ENCODE results near the gene PLCB1.
"Not testable (repeated sequence)": the region's sequence is repeated elsewhere in the genome, so short reads cannot be mapped to it uniquely, and the experiment has no call there.

The PLCB1 gene

DNA sequence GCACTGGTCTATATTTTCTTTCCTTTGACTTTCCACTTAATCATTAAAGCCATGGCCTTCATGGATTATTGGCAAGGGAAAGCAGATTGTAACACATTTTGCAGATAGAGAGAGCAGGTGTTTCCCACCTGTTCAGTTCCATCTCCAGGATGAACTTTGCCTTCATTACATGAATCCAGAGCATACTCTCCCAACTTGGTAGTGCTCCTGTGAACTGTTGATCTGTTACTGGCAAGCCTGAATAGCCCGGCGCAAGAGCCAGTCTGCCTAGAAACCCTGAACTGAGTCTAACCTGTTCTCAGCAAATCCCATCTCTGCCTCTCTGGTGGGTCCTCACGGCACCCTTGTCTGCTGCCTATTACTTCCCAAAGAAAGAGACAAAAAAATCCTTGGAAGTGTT, 210.3 kb downstream of the PLCB1 start:
- H3K27me3 ChIP-seq (replicated peaks in 2 of 5; ENCODE audit: control insufficient read depth in 4 of 5, insufficient read depth in 5 of 5, low read length in 4 of 5): no peaks in the 10 kb centered on the region
- no peak overlapping the region for H3K4me3 ChIP-seq (ENCODE audit: control insufficient read depth in 1 of 7, extremely low read depth in 1 of 7, insufficient read depth in 4 of 7, low read depth in 2 of 7, low read length in 6 of 7)
- peaks cover 0 to 2% (median 0%) of the 10 kb centered on the region in 4 experiments for H3K4me1 ChIP-seq (ENCODE audit: control extremely low read depth in 1 of 4, control insufficient read depth in 4 of 4, insufficient read depth in 4 of 4, low read length in 3 of 4)
- WGBS (ENCODE audit: insufficient coverage): 93% methylated on average over 3 of the region's 3 CpGs
- H3K27ac ChIP-seq (ENCODE audit: insufficient read depth in 1 of 2, low read depth in 1 of 2, low read length in 2 of 2, poor library complexity in 1 of 2, severe bottlenecking in 2 of 2): no peak overlapping the region
- DNase-seq: no peak
- no peaks in the 10 kb centered on the region for H3K9me3 ChIP-seq (ENCODE audit: control extremely low read depth in 1 of 5, control insufficient read depth in 4 of 5, insufficient read depth in 2 of 5, low read depth in 1 of 5, low read length in 4 of 5)
- CTCF ChIA-PET: no interaction called here
- no peaks in the 10 kb centered on the region for H3K36me3 ChIP-seq (ENCODE audit: control insufficient read depth in 4 of 4, insufficient read depth in 4 of 4, low read length in 3 of 4)
- POLR2A ChIA-PET: no interaction called here

DNA sequence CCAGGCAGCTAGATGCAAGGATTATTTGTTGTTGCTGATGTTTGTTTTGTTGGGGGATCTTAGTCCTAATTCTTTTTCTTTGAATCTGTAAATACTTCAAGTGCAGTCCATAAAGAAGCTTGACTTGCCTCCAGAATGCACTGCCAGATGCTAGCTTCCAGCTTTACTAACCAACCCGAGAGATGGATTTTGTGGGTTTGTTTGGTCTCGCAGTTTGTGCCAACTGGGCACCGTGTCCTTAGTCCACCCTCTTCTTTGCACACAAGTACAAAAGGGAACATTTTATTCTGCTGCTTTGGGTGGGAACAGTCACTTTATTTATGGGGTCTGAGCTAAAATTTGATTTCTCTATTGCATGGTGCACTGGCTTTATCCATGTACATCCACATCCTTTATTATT, 212.0 kb downstream of the PLCB1 start:
- peaks cover 0 to 11% (median 7%) of the 10 kb centered on the region in 4 experiments for H3K4me1 ChIP-seq (ENCODE audit: control extremely low read depth in 1 of 4, control insufficient read depth in 4 of 4, insufficient read depth in 4 of 4, low read length in 3 of 4)
- H3K27ac ChIP-seq (ENCODE audit: insufficient read depth in 1 of 2, low read depth in 1 of 2, low read length in 2 of 2, poor library complexity in 1 of 2, severe bottlenecking in 2 of 2): no peak overlapping the region
- no peaks in the 10 kb centered on the region for H3K36me3 ChIP-seq (ENCODE audit: control insufficient read depth in 4 of 4, insufficient read depth in 4 of 4, low read length in 3 of 4)
- no peak overlapping the region for H3K4me3 ChIP-seq (ENCODE audit: control insufficient read depth in 1 of 7, extremely low read depth in 1 of 7, insufficient read depth in 4 of 7, low read depth in 2 of 7, low read length in 6 of 7)
- no peaks in the 10 kb centered on the region for H3K27me3 ChIP-seq (replicated peaks in 2 of 5; ENCODE audit: control insufficient read depth in 4 of 5, insufficient read depth in 5 of 5, low read length in 4 of 5)
- ChIA-PET POLR2A (no interaction called here), CTCF (no interaction called here)
- DNase-seq: no peak
- H3K9me3 ChIP-seq (ENCODE audit: control extremely low read depth in 1 of 5, control insufficient read depth in 4 of 5, insufficient read depth in 2 of 5, low read depth in 1 of 5, low read length in 4 of 5): no peaks in the 10 kb centered on the region
- WGBS (ENCODE audit: insufficient coverage): 80% methylated on average over 1 of the region's 3 CpGs

DNA sequence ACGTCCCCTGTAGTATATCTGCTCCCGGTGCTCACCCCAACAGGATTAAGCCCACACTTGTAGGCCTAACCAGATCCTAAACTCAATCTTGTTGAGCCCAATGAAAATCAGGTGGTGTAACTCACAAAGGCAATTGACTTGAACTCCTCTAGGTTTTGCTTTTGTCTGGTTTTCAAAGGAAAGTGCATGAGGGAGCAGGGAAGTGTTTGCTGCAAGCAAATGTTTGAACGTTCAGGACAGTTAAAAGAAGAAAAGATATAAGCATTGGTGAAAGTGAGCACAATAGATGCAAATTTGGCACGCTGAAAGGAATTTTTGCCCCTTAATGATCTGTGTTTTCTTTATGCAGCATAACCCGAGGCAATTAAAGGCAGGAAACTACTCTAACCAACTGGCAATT, 212.6 kb downstream of the PLCB1 start:
- no peaks in the 10 kb centered on the region for H3K9me3 ChIP-seq (ENCODE audit: control extremely low read depth in 1 of 5, control insufficient read depth in 4 of 5, insufficient read depth in 2 of 5, low read depth in 1 of 5, low read length in 4 of 5)
- no peaks in the 10 kb centered on the region for H3K36me3 ChIP-seq (ENCODE audit: control insufficient read depth in 4 of 4, insufficient read depth in 4 of 4, low read length in 3 of 4)
- ChIA-PET POLR2A (no interaction called here), CTCF (interaction anchor here (1.2 kb wide), 1 partner anchor 10 kb away, joined by 4 read pairs; no protein-coding TSS in a partner anchor)
- H3K27ac ChIP-seq (ENCODE audit: insufficient read depth in 1 of 2, low read depth in 1 of 2, low read length in 2 of 2, poor library complexity in 1 of 2, severe bottlenecking in 2 of 2): no peak overlapping the region
- no peaks in the 10 kb centered on the region for H3K27me3 ChIP-seq (replicated peaks in 2 of 5; ENCODE audit: control insufficient read depth in 4 of 5, insufficient read depth in 5 of 5, low read length in 4 of 5)
- WGBS (ENCODE audit: insufficient coverage): 100% methylated on average over 2 of the region's 5 CpGs
- H3K4me3 ChIP-seq (ENCODE audit: control insufficient read depth in 1 of 7, extremely low read depth in 1 of 7, insufficient read depth in 4 of 7, low read depth in 2 of 7, low read length in 6 of 7): no peak overlapping the region
- peaks cover 0 to 15% (median 9%) of the 10 kb centered on the region in 4 experiments for H3K4me1 ChIP-seq (ENCODE audit: control extremely low read depth in 1 of 4, control insufficient read depth in 4 of 4, insufficient read depth in 4 of 4, low read length in 3 of 4)
- DNase-seq: no peak

GRCh38 chr20:8346700-8347270, 214.7 kb downstream of the PLCB1 start:
- 70% methylated on average over 1 of the region's 1 CpG for WGBS (ENCODE audit: insufficient coverage)
- no peaks in the 10 kb centered on the region for H3K27me3 ChIP-seq (replicated peaks in 2 of 5; ENCODE audit: control insufficient read depth in 4 of 5, insufficient read depth in 5 of 5, low read length in 4 of 5)
- no peak for DNase-seq
- no peak overlapping the region for H3K4me3 ChIP-seq (ENCODE audit: control insufficient read depth in 1 of 7, extremely low read depth in 1 of 7, insufficient read depth in 4 of 7, low read depth in 2 of 7, low read length in 6 of 7)
- CTCF ChIA-PET: interaction anchor here (0.7 to 1.2 kb wide), 3 partner anchors 24 to 191 kb away, joined by 3 read pairs; no protein-coding TSS in a partner anchor
- peaks cover 0 to 15% (median 9%) of the 10 kb centered on the region in 4 experiments for H3K4me1 ChIP-seq (ENCODE audit: control extremely low read depth in 1 of 4, control insufficient read depth in 4 of 4, insufficient read depth in 4 of 4, low read length in 3 of 4)
- peaks cover 0 to 2% (median 0%) of the 10 kb centered on the region in 5 experiments for H3K9me3 ChIP-seq (ENCODE audit: control extremely low read depth in 1 of 5, control insufficient read depth in 4 of 5, insufficient read depth in 2 of 5, low read depth in 1 of 5, low read length in 4 of 5)
- no peak overlapping the region for H3K27ac ChIP-seq (ENCODE audit: insufficient read depth in 1 of 2, low read depth in 1 of 2, low read length in 2 of 2, poor library complexity in 1 of 2, severe bottlenecking in 2 of 2)
- POLR2A ChIA-PET: no interaction called here
- no peaks in the 10 kb centered on the region for H3K36me3 ChIP-seq (ENCODE audit: control insufficient read depth in 4 of 4, insufficient read depth in 4 of 4, low read length in 3 of 4)

DNA sequence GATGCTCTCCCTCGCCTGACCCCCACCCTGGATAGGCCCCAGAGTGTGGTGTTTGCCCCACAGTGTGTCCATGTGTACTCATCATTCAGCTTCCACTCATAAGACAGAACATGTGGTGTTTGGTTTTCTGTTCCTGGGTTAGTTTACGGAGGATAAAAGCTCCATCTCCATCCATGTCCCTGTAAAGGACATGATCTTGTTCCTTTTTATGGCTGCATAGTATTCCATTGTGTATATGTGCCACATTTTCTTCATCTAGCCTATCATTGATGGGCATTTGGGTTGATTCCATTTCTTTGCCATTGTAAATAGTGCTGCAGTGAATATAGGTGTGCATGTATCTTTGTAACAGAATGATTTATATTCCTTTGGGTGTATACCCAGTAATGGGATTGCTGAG, 218.2 kb downstream of the PLCB1 start:
- H3K27ac ChIP-seq (ENCODE audit: insufficient read depth in 1 of 2, low read depth in 1 of 2, low read length in 2 of 2, poor library complexity in 1 of 2, severe bottlenecking in 2 of 2); H3K4me3 ChIP-seq (ENCODE audit: control insufficient read depth in 1 of 7, extremely low read depth in 1 of 7, insufficient read depth in 4 of 7, low read depth in 2 of 7, low read length in 6 of 7); POLR2A ChIA-PET; H3K27me3 ChIP-seq (replicated peaks in 2 of 5; ENCODE audit: control insufficient read depth in 4 of 5, insufficient read depth in 5 of 5, low read length in 4 of 5); DNase-seq; H3K9me3 ChIP-seq (ENCODE audit: control extremely low read depth in 1 of 5, control insufficient read depth in 4 of 5, insufficient read depth in 2 of 5, low read depth in 1 of 5, low read length in 4 of 5); H3K36me3 ChIP-seq (ENCODE audit: control insufficient read depth in 4 of 4, insufficient read depth in 4 of 4, low read length in 3 of 4): not testable (repeated sequence)
- WGBS (ENCODE audit: insufficient coverage): no CpG with 5 or more reads among the region's 2 CpGs
- peaks cover 0 to 21% (median 13%) of the 10 kb centered on the region in 4 experiments for H3K4me1 ChIP-seq (ENCODE audit: control extremely low read depth in 1 of 4, control insufficient read depth in 4 of 4, insufficient read depth in 4 of 4, low read length in 3 of 4)
- CTCF ChIA-PET: interaction anchor here (1.0 kb wide), 1 partner anchor 20 kb away, joined by 3 read pairs; no protein-coding TSS in a partner anchor

- Histone ChIP-seq H3K27me3 (replicated peaks in 2 of 5; ENCODE audit: control insufficient read depth in 4 of 5, insufficient read depth in 5 of 5, low read length in 4 of 5) (no peaks in the 10 kb centered on the region), H3K4me3 (ENCODE audit: control insufficient read depth in 1 of 7, extremely low read depth in 1 of 7, insufficient read depth in 4 of 7, low read depth in 2 of 7, low read length in 6 of 7) (peak overlapping the region in 1 of 7 experiments; percentile 58), H3K9me3 (ENCODE audit: control extremely low read depth in 1 of 5, control insufficient read depth in 4 of 5, insufficient read depth in 2 of 5, low read depth in 1 of 5, low read length in 4 of 5) (peaks cover 0 to 2% (median 0%) of the 10 kb centered on the region in 5 experiments), H3K4me1 (ENCODE audit: control extremely low read depth in 1 of 4, control insufficient read depth in 4 of 4, insufficient read depth in 4 of 4, low read length in 3 of 4) (peaks cover 3 to 31% (median 19%) of the 10 kb centered on the region in 4 experiments), H3K27ac (ENCODE audit: insufficient read depth in 1 of 2, low read depth in 1 of 2, low read length in 2 of 2, poor library complexity in 1 of 2, severe bottlenecking in 2 of 2) (no peak overlapping the region), H3K36me3 (ENCODE audit: control insufficient read depth in 4 of 4, insufficient read depth in 4 of 4, low read length in 3 of 4) (no peaks in the 10 kb centered on the region)
- CTCF ChIA-PET: no interaction called here
- DNase-seq: peak in 2 of 3 donors; percentile 39 to 54
- WGBS (ENCODE audit: insufficient coverage): 63% methylated on average over 1 of the region's 1 CpG
- POLR2A ChIA-PET: no interaction called here
Observed at GRCh38 chr20:8352486-8352885, 220.4 kb downstream of the PLCB1 start.

- ChIA-PET POLR2A (no interaction called here), CTCF (no interaction called here)
- Histone ChIP-seq H3K4me1 (ENCODE audit: control extremely low read depth in 1 of 4, control insufficient read depth in 4 of 4, insufficient read depth in 4 of 4, low read length in 3 of 4) (peaks cover 3 to 27% (median 15%) of the 10 kb centered on the region in 4 experiments), H3K9me3 (ENCODE audit: control extremely low read depth in 1 of 5, control insufficient read depth in 4 of 5, insufficient read depth in 2 of 5, low read depth in 1 of 5, low read length in 4 of 5) (peaks cover 0 to 2% (median 0%) of the 10 kb centered on the region in 5 experiments), H3K36me3 (ENCODE audit: control insufficient read depth in 4 of 4, insufficient read depth in 4 of 4, low read length in 3 of 4) (peaks cover 0 to 2% (median 0%) of the 10 kb centered on the region in 4 experiments), H3K4me3 (ENCODE audit: control insufficient read depth in 1 of 7, extremely low read depth in 1 of 7, insufficient read depth in 4 of 7, low read depth in 2 of 7, low read length in 6 of 7) (no peak overlapping the region), H3K27me3 (replicated peaks in 2 of 5; ENCODE audit: control insufficient read depth in 4 of 5, insufficient read depth in 5 of 5, low read length in 4 of 5) (no peaks in the 10 kb centered on the region), H3K27ac (ENCODE audit: insufficient read depth in 1 of 2, low read depth in 1 of 2, low read length in 2 of 2, poor library complexity in 1 of 2, severe bottlenecking in 2 of 2) (no peak overlapping the region)
- no peak for DNase-seq
- no CpG with 5 or more reads among the region's 2 CpGs for WGBS (ENCODE audit: insufficient coverage)
Observed at GRCh38 chr20:8353512-8353911, 221.4 kb downstream of the PLCB1 start.

All from common myeloid progenitor, CD34-positive (primary cell).